GM19023 (cell line): ENCODE data around the gene OR2AG1.
A peak's percentile ranks its signal among the peaks of the same experiment; 100 is the strongest.
"Not testable (repeated sequence)": the region's sequence is repeated elsewhere in the genome, so short reads cannot be mapped to it uniquely, and the experiment has no call there.

ENCODE experiments used
- ATAC-seq: cut with Tn5 transposase; IDR thresholded peaks from one replicate; pipeline ENCODE4 v1.9.1; 2021; ENCODE audit warnings: mild to moderate bottlenecking, moderate library complexity; ENCODE audit not compliant: unreplicated experiment

Gene OR2AG1

DNA sequence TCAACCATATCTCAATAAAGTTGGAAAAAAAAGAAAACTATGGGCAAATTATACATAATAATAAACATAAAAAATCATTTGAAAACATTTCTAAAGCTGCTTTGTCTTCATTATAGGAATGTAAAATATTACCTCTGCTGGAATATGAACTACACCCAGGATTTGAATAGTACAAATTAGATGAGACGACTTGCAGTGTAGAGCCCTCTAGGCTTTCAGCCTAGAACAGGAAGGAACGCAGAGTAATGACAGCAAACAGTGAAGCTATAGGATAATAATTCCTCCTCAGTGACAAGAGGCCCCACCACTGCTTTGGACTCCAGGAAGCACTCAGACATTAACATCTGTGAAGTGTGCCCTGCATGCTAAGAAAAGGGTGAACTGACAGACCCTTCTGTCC is 7.7 kb downstream of the OR2AG1 start:
- ATAC-seq, result no peak

- no peak for ATAC-seq
These were observed 11.8 kb downstream of the OR2AG1 start for GRCh38 chr11:6794639-6795038.

- no peak for ATAC-seq
These were observed 16.6 kb downstream of the OR2AG1 start, which contains the start of gene OR6A2 for GRCh38 chr11:6799402-6799801. Gene OR6A2 (minus strand): TSS chr11:6799689. CDS start chr11:6795708, 3,981 bp downstream.

- not testable (repeated sequence) for ATAC-seq
These were observed 18.3 kb downstream of the OR2AG1 start for GRCh38 chr11:6801075-6801474.

DNA sequence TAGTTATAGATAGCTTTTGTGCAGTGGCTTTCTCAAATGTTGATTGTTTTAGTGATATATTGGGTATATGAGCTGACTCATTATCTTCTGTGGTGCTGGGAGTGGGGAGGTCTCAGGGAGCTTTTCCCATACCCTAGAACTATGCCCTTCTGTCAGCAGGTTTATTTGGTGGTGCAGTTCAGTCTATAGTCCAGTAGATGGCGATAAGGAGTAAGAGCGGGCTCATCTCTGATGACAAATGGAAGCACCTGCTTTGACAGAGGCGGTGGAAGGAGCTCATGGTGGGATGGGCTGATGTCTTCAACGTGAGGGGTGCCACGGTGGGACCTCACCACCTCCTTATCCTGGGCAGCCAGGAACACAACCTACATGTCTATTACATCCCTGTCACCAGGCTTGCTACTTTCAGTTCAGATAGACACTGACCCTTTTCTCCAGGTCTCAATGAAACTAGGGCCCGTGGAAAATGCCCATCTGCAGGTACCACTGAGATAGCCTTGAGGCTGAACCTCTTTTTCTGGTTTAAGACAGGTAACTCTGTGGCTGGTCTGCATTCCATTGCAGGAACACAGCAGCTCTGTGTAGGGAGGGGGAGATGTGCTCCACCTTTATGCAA is 29.7 kb downstream of the OR2AG1 start:
- ATAC-seq, result peak; percentile 74

DNA sequence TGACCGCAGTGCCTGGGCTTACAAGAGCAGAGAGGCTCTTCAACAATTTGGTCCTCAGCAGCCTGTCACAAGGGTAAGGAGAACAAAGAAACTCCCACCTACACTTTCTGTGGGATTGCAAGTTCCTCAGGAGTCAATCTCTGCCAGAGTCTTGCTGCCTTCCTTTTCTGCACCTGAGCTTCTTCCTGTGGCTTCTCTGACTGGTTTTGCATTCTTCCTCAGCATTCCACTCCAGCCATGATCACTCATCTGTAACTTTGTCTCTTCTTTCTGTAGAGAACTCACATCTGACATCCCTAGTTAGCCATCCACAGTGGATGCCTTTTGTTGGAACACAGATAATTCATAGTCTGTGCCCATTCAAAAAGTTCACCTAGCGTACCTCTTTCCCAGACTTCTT is 30.8 kb downstream of the OR2AG1 start:
- no peak for ATAC-seq

DNA sequence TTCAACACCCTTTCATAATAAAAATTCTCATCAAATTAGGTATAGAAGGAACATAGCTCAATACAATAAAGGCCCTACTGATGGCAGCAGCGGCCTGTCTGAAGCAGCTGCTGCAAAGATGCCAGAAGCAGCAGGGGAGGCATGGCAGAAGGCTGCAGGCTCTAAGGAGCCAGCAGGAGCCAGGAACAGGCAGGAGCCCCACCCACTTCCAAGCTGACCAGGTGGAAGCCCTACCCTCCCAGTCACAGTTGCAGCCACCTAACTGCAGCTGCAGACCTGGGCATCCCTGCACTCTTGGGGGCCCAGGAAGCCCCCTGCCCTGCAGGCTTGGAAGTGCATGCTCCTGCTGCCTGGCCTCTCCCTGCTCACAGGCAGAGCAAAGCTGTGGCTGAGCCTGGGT is 34.9 kb downstream of the OR2AG1 start:
- ATAC-seq, result no peak

- ATAC-seq, result no peak
These were observed 36.1 kb downstream of the OR2AG1 start for GRCh38 chr11:6818967-6819366.

- ATAC-seq, result no peak
These were observed 41.5 kb downstream of the OR2AG1 start for GRCh38 chr11:6824136-6824823.

- ATAC-seq, result no peak
These were observed 42.5 kb downstream of the OR2AG1 start for GRCh38 chr11:6825231-6825744.

GRCh38 chr11:6828103-6828502 is 45.3 kb downstream of the OR2AG1 start:
- no peak for ATAC-seq

DNA sequence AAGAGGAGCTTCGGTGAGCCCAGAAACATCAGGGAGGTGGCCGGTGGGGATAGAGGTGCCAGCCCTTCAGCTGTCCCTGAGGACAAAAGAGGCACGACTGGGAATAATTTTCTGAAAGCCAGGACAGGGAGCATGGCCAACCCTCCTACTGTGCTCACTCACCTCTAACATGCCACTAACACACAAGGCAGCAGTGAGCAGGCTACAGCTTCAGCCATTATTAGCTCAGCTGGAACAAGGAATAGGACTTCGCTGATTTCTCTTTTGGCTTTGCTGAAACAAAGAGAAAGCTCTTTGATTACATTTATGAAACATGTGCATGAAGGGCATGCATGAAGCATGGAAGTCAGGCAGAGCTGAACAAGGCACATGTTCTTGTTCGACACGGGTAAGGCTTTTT is 50.5 kb downstream of the OR2AG1 start:
- ATAC-seq, result no peak

DNA sequence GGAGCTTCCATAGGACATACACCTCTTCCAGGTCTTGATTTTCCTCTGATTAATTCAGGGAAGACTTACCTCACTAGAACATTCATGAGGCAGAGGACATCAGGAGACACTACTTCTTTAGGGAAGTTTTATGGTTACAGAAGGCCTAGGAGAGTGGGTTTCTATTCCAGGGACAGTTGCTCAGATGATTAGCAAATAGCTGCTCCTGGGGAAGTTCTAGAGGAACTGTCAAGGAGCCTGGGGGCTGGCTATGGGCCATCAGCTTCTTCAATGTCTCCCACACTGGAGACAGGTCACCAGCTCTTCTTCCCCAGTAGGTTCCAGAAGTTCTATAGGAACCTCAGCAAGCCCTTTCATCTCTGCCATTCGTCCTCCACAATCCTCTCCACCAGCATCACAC is 51.2 kb downstream of the OR2AG1 start:
- no peak for ATAC-seq
